GM21619 (cell line): Measurements from ENCODE around the gene GDI2.

Experiments used
- ATAC-seq: cut with Tn5 transposase; IDR thresholded peaks from one replicate; pipeline ENCODE4 v1.9.1; 2021; ENCODE audit not compliant: unreplicated experiment

Gene GDI2

DNA sequence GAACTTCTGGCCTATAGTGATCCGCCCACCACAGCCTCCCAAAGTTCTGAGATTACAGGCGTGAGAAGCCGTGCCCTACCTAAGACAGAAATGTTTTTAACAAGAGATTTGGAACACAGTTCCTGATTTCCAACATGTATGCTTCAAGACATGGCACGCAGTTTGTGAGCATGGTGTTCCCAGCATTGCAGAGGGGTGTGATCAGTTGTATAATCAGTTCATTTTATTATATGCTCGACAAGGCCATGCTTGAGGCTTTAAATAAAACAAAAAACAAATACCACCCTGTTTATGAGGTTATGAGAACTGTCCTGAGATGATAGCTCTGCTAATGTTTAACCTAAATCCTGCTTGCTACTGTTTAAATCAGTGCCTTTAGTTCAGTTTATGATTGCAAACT, 68.4 kb downstream of the GDI2 start:
- no peak for ATAC-seq

DNA sequence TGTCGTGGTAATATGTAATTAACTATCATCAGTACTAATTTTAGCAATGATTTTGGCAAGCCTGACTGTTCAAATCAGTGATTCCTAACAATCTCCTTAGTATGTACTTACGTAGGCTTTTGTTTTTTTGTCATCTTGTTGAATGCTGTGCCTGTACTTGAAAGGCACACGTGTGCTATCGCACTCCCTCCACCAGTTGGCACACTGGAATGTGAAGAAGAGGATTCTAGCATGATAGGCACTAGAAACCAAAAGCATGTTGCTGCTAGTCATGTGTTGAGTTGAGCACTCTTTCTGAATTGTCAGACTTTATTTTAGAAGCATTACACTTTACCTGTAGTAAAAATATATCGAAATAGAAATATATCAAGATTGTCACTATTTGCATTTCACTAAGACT, 69.5 kb downstream of the GDI2 start:
- no peak for ATAC-seq

DNA sequence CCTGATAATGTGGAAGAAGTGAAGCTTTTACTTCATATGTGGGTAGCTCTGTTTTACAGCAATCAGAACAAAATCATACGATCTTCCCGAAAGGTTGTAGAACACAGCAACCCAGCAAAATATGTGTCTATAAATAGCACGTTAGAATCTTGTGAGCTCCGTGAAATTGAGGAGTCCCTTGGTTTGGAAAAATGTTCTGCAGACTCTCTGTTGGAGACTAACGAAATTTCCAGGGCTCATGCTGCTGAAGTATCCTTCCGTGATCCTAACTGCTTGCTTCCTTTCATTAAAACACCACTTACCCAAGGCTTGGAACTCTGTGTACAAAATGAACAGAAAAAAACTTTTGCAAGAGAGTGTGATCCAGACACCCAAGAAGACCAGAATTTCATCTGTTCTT, 71.1 kb downstream of the GDI2 start:
- no peak for ATAC-seq

DNA sequence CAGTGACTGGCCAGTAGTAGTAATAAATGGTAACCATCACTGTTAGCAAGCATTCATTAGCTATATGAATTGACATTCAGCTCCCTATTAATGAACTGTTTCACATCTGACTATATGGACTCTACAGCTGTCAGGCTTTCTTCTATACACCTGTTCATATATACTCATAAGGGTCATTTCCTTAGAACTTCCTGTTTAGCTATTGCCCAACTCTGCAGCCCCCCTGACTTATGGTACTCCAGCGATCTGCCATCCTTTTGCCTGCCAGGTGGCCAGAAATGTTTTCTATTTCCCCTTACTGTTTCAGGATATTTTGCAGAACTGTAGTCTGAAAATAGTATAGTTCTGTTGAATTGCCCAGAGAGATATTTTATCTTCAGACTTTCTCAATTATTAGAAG, 72.0 kb downstream of the GDI2 start:
- no peak for ATAC-seq

DNA sequence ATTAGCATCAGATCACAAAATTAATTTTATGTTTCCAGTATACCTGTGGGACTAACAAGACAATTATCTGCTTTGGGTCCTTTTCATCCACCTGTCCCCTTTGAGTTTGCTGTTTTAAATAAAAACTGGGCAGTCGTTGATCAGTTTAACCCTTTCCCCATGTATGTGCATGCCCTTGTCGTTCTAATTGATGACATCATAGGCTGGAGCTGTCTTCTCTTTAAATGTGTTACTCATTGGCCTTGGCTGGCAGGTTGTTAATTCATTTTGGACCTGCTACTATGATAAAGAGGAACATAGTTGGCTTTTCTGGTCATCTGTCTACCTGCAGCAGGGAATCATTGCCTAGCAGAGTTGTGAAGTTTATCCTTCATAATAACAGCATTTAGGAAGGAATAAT, 74.8 kb downstream of the GDI2 start:
- ATAC-seq = no peak

DNA sequence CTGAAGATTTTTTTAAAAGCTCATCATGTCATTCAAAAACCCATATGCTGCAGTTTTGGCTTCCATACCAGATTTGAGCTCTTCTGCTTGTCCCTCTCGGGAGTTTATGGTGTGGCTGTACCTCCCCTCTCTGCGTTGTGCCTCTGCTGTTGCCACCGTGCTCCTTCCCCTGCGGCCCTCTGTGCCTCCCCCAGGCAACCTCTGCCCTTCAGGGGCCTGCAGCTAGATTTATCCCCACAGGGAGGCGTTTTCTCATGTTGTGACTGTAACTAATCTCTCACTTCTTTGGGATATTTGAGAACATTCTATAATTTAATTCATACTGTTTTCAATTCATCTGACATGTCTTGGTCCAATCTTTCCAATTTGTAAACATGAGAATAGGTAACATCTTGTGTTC, 75.9 kb downstream of the GDI2 start:
- ATAC-seq = no peak

DNA sequence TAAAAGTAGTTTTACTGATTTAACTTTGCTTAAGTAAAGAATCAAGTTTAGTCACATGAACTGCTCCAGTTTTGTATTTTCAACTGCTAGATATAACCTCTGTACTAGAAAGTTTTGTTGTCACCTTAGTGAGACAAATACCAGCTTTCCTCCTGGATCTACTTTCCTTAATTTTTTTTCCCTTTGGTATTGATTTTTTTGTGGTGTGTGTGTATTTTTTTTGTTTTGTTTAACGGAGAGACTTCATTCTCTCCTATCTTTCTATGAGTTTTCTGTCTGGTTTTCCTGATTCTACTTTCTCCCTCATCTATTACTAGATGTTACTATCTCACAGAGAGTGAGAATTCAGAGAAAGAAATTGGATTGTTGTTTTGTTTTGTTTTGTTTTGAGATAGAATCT, 76.6 kb downstream of the GDI2 start:
- no peak for ATAC-seq

DNA sequence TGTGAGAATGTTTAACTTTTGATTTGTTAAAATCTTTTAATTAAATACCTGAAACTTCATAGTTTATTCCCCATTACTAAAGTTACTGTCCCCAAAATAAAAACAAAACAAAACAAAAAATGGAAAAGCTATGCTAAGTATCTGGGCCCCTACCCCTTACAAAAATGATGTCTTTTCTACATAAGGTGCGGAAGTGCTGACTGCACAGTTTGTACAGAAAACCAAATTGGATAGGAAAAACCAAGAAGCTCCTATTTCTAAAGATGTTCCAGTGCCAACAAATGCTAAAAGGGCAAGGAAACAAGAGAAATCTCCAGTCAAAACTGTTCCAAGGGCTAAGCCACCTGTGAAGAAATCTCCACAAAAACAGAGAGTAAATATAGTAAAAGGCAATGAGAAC, 78.1 kb downstream of the GDI2 start:
- ATAC-seq = no peak

DNA sequence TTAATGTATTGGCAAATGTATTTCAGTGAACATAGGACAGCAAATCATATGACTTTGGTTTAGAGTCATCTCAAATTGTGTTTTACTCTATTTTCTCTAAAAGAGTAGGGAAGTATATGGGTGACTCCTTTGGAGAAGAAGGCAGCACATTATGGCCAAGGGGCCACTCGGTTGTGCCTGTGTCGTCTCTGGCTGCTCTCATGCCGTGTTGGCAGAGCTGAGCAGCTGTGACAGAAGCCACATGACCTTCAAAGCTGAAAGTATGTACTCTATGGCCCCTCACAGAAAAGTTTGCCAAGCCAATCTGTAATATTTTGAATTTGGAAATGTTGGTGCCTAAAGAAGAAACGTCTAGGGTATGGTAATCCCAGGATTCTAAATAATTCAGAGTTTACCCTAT, 81.1 kb downstream of the GDI2 start:
- no peak for ATAC-seq

DNA sequence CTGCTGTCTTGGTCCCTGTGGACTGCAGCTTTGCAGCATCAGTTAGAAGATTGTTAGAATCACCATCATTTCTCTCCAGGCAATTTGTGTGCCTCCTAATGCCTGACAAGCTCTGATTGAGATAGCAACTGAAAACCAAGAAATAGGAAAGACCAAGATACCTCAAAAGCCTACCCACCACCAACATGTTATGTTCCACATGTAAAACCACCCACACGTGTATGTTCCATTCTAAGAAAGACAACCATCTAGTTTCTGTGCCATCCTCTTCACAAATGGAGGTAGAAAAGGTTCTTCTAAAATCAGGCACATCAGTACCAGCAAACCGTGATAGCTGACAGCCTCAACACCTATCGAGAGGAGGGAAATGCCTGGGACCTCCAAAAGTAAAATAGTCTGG, 81.7 kb downstream of the GDI2 start:
- ATAC-seq = no peak

DNA sequence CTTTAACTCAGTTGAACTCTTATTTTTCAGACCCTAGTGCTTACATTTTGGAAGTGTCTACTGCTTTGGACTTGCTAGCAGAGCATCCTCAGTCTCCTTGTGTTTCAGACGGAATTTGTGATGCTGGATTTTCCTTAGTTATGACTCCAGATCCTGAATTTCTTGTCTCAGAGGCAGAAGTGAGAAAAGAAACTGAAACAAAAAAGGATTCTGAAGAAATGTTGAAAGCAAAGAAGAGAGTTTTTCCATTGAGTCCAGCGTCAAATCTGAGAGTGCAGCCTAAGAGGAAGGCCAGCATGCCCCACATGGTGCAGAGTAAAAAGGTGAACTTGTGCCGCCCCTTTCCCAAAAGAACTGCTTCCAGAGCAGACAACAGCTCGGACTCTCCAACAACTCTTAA, 82.5 kb downstream of the GDI2 start:
- no peak for ATAC-seq

DNA sequence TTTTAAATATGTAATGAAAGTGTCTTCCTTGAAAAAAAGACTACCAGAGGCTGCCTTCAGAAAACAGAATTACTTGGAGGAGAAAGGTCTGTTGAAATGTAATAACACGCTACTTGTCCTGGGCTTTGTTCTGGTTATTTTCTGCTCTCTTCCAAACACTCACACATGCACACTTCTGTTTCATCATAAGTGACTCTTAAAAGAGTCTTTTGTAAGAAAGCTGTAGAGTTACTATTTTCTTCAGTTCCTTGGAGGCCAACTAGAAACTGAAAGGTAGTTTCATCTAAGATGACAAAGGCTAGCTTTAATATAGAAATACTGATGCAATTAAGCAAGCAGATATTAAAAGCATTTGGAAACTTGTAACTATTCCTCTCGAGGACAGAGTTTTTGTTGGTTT, 89.5 kb downstream of the GDI2 start:
- no peak for ATAC-seq

DNA sequence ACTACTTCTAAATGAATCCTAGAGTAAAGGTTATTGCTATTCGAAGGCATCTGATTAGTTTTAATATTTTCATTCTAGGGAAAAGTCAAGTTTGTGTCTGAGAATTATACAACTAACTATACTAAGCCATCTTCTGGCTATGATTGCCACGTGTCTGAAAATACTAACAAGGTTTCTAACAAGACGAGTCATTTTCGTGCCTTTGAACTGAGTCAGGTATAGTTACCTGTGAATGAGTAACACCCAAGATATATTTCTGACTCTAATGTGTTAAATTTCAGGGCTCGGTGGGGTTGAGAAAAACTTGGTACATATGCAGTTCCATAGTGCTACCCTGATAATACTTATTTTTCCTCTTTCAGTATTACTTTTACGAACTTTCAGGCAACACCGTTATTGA, 93.1 kb downstream of the GDI2 start:
- no peak for ATAC-seq

DNA sequence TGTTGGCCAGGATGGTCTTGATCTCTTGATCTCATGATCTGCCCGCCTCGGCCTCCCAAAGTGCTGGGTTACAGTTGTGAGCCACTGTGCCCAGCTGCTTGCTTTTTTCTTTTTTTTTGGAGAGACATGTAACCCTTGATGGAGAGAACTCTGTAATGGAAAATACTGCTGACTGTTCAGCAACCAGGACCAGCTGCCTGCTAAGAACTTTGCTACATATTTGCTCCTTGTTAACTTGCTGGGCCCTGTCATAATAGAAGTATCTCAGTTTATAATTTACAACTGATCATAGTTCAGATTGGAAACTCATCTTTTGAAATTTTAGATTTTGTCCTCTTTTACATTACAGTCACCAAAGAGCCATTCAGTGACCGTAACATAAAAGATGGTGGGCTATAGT, 93.7 kb downstream of the GDI2 start:
- ATAC-seq = no peak
